Kidney (tissue), 14 donors: ENCODE measurements around the gene PLXDC1. TPM values are rescaled to one million over a fixed set of nuclear protein-coding genes. Genes with fewer than 3 reads are reported as not detected.
"Not testable (repeated sequence)": the region's sequence is repeated elsewhere in the genome, so short reads cannot be mapped to it uniquely, and the experiment has no call there.

ENCODE experiments used
- DNase-seq, 5 donors: peaks; one replicate each; pipeline ENCODE4 v3.0.0-alpha.2; 2013 to 2020
- FAIRE-seq: peaks from 2 replicates; lab custom pipeline; 2012; peaks lifted over from hg19 to GRCh38; lab: Jason Lieb, UNC
- H3K27ac ChIP-seq, 2 donors: one replicate each; pipeline ENCODE4 v1.7.0; 2013; ENCODE audit warnings: low read depth in 2 of 2, low read length in 2 of 2, inconsistent platforms in 1 of 2
- H3K27me3 ChIP-seq: one replicate; pipeline ENCODE4 v1.7.1; 2013; ENCODE audit warnings: low read length, inconsistent platforms; ENCODE audit not compliant: control insufficient read depth, insufficient read depth
- H3K36me3 ChIP-seq, 3 donors: one replicate each; pipeline versions ENCODE4 v1.7.0 to v1.7.1; 2013; ENCODE audit warnings: low read length in 3 of 3, control low read depth in 1 of 3, inconsistent platforms in 1 of 3; ENCODE audit not compliant: insufficient read depth in 3 of 3, control insufficient read depth in 2 of 3
- H3K4me1 ChIP-seq, 3 donors: one replicate each; pipeline versions ENCODE4 v1.7.0 to v1.7.1; 2013; ENCODE audit warnings: low read length in 3 of 3, inconsistent platforms in 1 of 3, low read depth in 1 of 3; ENCODE audit not compliant: control insufficient read depth in 2 of 3, insufficient read depth in 2 of 3
- H3K4me3 ChIP-seq, 3 donors: one replicate each; pipeline versions ENCODE4 v1.7.0 to v1.8.1; 2013; ENCODE audit warnings: low read length in 3 of 3, control low read depth in 1 of 3, inconsistent platforms in 1 of 3
- H3K9ac ChIP-seq, 3 donors: one replicate each; pipeline versions ENCODE4 v1.7.0 to v1.7.1; 2013; ENCODE audit warnings: low read length in 3 of 3, control low read depth in 1 of 3, inconsistent platforms in 1 of 3
- H3K9me3 ChIP-seq, 3 donors: one replicate each; pipeline versions ENCODE4 v1.7.0 to v1.7.1; 2013; ENCODE audit warnings: low read length in 3 of 3, control low read depth in 1 of 3, inconsistent platforms in 1 of 3; ENCODE audit not compliant: control insufficient read depth in 2 of 3, insufficient read depth in 1 of 3
- intact Hi-C: fragments of 100-400 bp; cut with DNase I; formaldehyde crosslinking; loops from one replicate; pipeline ENCODE4 v1.11.1; 2022
- polyA plus RNA-seq: library from polyadenylated mRNA; stranded (reverse); fragments of 350-450 nt; fragmentation: Illumina TruSeq; extraction: RNeasy Lipid Tissue Mini Kit (QIAGEN cat#74804); gene quantifications from one replicate; pipeline ENCODE4 v1.2.3, GENCODE V29; 2014; ENCODE audit warnings: low read depth, low replicate concordance; ENCODE audit not compliant: insufficient read depth
- total RNA-seq: library from RNA; stranded (reverse); fragmentation: NEBNext Ultra II Directional; extraction: Animal tissue kit (Norgen Biotek cat#: 25700); gene quantifications from one replicate; pipeline ENCODE4 v1.2.1, GENCODE V29; 2021
- TF ChIP-seq, protein P1 (sequence below): IDR thresholded peaks from 3 replicates; pipeline ENCODE4 v1.5.1; 2012; ENCODE audit warnings: mild to moderate bottlenecking, moderate library complexity, borderline replicate concordance; ENCODE audit not compliant: insufficient read depth; ENCODE audit errors: extremely low read depth
- donor health status: control.
- donor health status: control.
- donor health status: control.
- donor health status: control.
- donor health status: control.
- donor health status: DM: yes; HTN: yes; CAD: no.
- donor health status: Normal renal cell carcinoma (clear cell type).

PLXDC1 gene
- total and polyA plus RNA-seq, 2 donors from 2014 or later = 4.5 to 11.1 TPM

DNA sequence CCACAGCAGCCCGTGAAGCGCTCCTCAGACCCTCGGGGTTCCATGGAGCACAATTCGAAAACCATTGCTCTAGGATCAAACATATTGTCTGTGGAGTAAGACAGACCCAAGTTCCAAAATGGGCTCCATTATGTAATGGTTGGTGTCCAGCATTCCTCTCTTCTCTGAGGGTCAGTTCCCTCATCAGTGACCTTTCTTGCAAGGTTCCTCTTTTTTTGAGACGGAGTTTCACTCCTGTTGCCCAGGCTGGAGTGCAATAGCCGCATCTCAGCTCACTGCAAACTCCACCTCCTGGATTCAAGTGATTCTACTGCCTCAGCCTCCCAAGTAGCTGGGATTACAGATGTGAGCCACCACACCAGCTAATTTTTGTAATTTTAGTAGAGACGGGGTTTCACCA, 28.4 kb downstream of the PLXDC1 start:
- H3K4me1 ChIP-seq = no peaks in the 10 kb centered on the region
- no peak for DNase-seq
- TF ChIP-seq, protein P1, sequence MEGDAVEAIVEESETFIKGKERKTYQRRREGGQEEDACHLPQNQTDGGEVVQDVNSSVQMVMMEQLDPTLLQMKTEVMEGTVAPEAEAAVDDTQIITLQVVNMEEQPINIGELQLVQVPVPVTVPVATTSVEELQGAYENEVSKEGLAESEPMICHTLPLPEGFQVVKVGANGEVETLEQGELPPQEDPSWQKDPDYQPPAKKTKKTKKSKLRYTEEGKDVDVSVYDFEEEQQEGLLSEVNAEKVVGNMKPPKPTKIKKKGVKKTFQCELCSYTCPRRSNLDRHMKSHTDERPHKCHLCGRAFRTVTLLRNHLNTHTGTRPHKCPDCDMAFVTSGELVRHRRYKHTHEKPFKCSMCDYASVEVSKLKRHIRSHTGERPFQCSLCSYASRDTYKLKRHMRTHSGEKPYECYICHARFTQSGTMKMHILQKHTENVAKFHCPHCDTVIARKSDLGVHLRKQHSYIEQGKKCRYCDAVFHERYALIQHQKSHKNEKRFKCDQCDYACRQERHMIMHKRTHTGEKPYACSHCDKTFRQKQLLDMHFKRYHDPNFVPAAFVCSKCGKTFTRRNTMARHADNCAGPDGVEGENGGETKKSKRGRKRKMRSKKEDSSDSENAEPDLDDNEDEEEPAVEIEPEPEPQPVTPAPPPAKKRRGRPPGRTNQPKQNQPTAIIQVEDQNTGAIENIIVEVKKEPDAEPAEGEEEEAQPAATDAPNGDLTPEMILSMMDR = no peak
- no peak overlapping the region for H3K9ac ChIP-seq
- no peaks in the 10 kb centered on the region for H3K27me3 ChIP-seq
- no peak overlapping the region for H3K27ac ChIP-seq
- FAIRE-seq = no peak
- H3K9me3 ChIP-seq = no peaks in the 10 kb centered on the region
- no peak overlapping the region for H3K4me3 ChIP-seq
- intact Hi-C loops = no loop called here
- no peaks in the 10 kb centered on the region for H3K36me3 ChIP-seq

DNA sequence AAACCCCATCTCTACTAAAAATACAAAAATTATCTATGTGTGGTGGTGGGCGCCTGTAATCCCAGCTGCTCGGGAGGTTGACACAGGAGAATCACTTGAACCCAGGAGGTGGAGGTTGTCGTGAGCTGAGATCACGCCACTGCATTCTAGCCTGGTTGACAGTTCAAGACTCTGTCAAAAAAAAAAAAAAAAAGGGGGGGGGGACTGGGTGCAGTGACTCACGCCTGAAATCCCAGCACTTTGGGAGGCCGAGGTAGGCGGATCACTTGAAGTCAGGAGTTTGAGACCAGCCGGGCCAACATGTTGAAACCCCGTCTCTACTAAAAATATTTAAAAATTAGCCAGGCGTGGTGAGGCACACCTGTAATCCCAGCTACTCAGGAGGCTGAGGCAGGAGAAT, 29.5 kb downstream of the PLXDC1 start:
- H3K9me3 ChIP-seq, FAIRE-seq, H3K27ac ChIP-seq, H3K9ac ChIP-seq, H3K4me3 ChIP-seq, H3K36me3 ChIP-seq, intact Hi-C loops, H3K4me1 ChIP-seq, DNase-seq, H3K27me3 ChIP-seq: not testable (repeated sequence)

DNA sequence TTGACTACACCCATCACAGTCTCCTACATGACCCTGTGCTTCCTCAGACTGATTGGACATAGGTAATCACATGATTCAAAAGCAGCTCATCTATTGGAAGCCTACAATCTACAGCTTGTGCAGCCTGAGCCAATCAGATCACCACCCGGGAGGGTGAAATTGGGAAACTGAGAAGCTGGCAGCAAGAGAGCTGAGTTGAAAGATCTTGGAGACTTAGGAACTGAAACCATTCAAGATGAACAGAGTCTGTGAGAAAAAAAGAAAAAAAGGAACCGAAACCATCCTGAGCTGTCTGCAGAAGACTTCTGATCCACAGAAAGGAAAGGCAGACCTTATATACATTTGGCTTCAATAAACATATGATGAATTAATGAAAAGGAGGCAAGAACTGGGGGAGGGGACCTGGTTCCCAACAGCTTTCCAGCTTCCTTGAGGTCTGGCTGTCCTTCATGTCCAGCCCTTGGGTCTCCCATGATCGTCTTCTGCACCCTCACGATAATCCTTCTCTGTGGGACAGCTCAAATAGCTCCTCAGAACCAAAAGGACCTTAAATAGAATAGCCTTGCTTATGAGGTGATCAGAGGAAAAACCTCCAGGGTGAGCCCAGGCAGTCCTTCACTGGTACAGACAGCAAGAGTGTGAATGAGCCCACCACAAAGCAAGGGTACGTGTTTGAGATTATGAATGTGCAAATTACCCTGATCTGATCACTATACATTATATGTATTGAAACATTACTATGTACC, 32.6 kb downstream of the PLXDC1 start:
- TF ChIP-seq, protein P1 = no peak
- Histone ChIP-seq H3K4me1 (no peaks in the 10 kb centered on the region), H3K9me3 (no peaks in the 10 kb centered on the region), H3K9ac (no peak overlapping the region), H3K4me3 (no peak overlapping the region), H3K36me3 (no peaks in the 10 kb centered on the region), H3K27me3 (no peaks in the 10 kb centered on the region), H3K27ac (no peak overlapping the region)
- no peak for FAIRE-seq
- DNase-seq = no peak
- intact Hi-C loops = no loop called here

DNA sequence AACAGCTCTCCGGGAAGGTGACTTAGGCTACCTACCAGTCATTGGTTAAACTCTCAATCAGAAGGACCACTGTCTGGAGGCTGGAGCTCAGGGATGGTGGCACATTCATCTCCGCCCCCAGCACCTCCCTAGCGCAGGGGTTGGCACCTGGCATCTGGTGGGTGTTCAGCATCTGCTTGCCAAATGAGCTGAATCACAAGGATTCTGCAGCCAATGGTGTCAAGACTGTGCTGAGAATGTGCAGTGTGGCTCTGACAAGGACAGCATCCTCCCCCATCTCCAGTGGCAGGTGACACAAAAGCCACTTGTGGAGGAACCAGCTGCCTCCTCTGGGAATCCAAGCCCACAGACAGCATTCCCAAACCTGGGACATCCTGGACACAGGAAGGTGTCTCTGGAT, 35.2 kb downstream of the PLXDC1 start:
- no peaks in the 10 kb centered on the region for H3K36me3 ChIP-seq
- no peak overlapping the region for H3K27ac ChIP-seq
- intact Hi-C loops = no loop called here

More for the DNA sequence above, 35.2 kb downstream of the PLXDC1 start:
- DNase-seq = no peak
- Histone ChIP-seq H3K27me3 (no peaks in the 10 kb centered on the region), H3K9ac (no peak overlapping the region), H3K4me3 (no peak overlapping the region), H3K9me3 (no peaks in the 10 kb centered on the region), H3K4me1 (no peaks in the 10 kb centered on the region)
- TF ChIP-seq, protein P1 = no peak
- no peak for FAIRE-seq
